HG03558 (cell line): ENCODE data around the gene CAB39L.
"Not testable (repeated sequence)": the region's sequence is repeated elsewhere in the genome, so short reads cannot be mapped to it uniquely, and the experiment has no call there.

Experiments used
- ATAC-seq: cut with Tn5 transposase; IDR thresholded peaks from one replicate; pipeline ENCODE4 v1.9.1; 2021; ENCODE audit warnings: moderate number of reproducible peaks; ENCODE audit not compliant: unreplicated experiment; ENCODE audit errors: extremely low read depth

The CAB39L gene

GRCh38 chr13:49298416-49298815 is 145.4 kb downstream of the CAB39L start:
- ATAC-seq, result no peak

- no peak for ATAC-seq
Observed at GRCh38 chr13:49297338-49297737, 146.5 kb downstream of the CAB39L start.

GRCh38 chr13:49296659-49297058 is 147.2 kb downstream of the CAB39L start:
- no peak for ATAC-seq

- ATAC-seq, result no peak
Observed at GRCh38 chr13:49295244-49295643, 148.6 kb downstream of the CAB39L start.

- not testable (repeated sequence) for ATAC-seq
Observed at GRCh38 chr13:49294723-49295122, 149.1 kb downstream of the CAB39L start.

GRCh38 chr13:49292742-49293486 is 150.9 kb downstream of the CAB39L start:
- ATAC-seq, result no peak

- ATAC-seq, result no peak
Observed at GRCh38 chr13:49288458-49288857, 155.4 kb downstream of the CAB39L start.

- no peak for ATAC-seq
Observed at GRCh38 chr13:49287995-49288394, 155.9 kb downstream of the CAB39L start.

- no peak for ATAC-seq
Observed at GRCh38 chr13:49279885-49280284, 164.0 kb downstream of the CAB39L start.

GRCh38 chr13:49279112-49279511 is 164.8 kb downstream of the CAB39L start:
- no peak for ATAC-seq

GRCh38 chr13:49278211-49278610 is 165.7 kb downstream of the CAB39L start:
- ATAC-seq, result no peak

GRCh38 chr13:49272296-49272695 is 171.6 kb downstream of the CAB39L start:
- ATAC-seq, result no peak

- ATAC-seq, result no peak
Observed at GRCh38 chr13:49271264-49271663, 172.6 kb downstream of the CAB39L start.

- ATAC-seq, result no peak
Observed at GRCh38 chr13:49265822-49266221, 178.0 kb downstream of the CAB39L start.

- ATAC-seq, result no peak
Observed at GRCh38 chr13:49262634-49263033, 181.2 kb downstream of the CAB39L start.

- ATAC-seq, result no peak
Observed at GRCh38 chr13:49259586-49259985, 184.3 kb downstream of the CAB39L start.
